ENCODE measurements around the gene RAPH1.
"Not testable (repeated sequence)": the region's sequence is repeated elsewhere in the genome, so short reads cannot be mapped to it uniquely, and the experiment has no call there.

RAPH1 gene

GRCh38 chr2:203431391-203432185 lies 103.5 kb downstream of the RAPH1 start:
- DNase-seq (ENCODE audit: low spot score), result no peak

GRCh38 chr2:203429643-203430042 lies 105.5 kb downstream of the RAPH1 start:
- not testable (repeated sequence) for DNase-seq (ENCODE audit: low spot score)

- peak; percentile 76 for DNase-seq (ENCODE audit: low spot score)
These were observed 108.0 kb downstream of the RAPH1 start for GRCh38 chr2:203427061-203427460.

- no peak for DNase-seq (ENCODE audit: low spot score)
These were observed 116.8 kb downstream of the RAPH1 start for GRCh38 chr2:203418271-203418670.

GRCh38 chr2:203413796-203414195 lies 121.3 kb downstream of the RAPH1 start:
- DNase-seq (ENCODE audit: low spot score), result no peak

- DNase-seq (ENCODE audit: low spot score), result no peak
These were observed 122.4 kb downstream of the RAPH1 start for GRCh38 chr2:203412546-203413331.

GRCh38 chr2:203407496-203407895 lies 127.6 kb downstream of the RAPH1 start:
- DNase-seq (ENCODE audit: low spot score), result no peak

GRCh38 chr2:203404996-203405395 lies 130.1 kb downstream of the RAPH1 start:
- DNase-seq (ENCODE audit: low spot score), result no peak

- peak; percentile 21 for DNase-seq (ENCODE audit: low spot score)
These were observed 134.1 kb downstream of the RAPH1 start for GRCh38 chr2:203400805-203401585.

GRCh38 chr2:203399031-203399430 lies 136.1 kb downstream of the RAPH1 start:
- DNase-seq (ENCODE audit: low spot score), result no peak

- DNase-seq (ENCODE audit: low spot score), result no peak
These were observed 138.4 kb downstream of the RAPH1 start for GRCh38 chr2:203396667-203397066.

GRCh38 chr2:203395858-203396257 lies 139.2 kb downstream of the RAPH1 start:
- DNase-seq (ENCODE audit: low spot score), result no peak

GRCh38 chr2:203394519-203395227 lies 140.4 kb downstream of the RAPH1 start:
- DNase-seq (ENCODE audit: low spot score), result no peak

GRCh38 chr2:203388153-203388552 lies 146.9 kb downstream of the RAPH1 start:
- DNase-seq (ENCODE audit: low spot score), result not testable (repeated sequence)

- no peak for DNase-seq (ENCODE audit: low spot score)
These were observed 152.1 kb downstream of the RAPH1 start for GRCh38 chr2:203383038-203383437.

GRCh38 chr2:203379156-203379555 lies 155.9 kb downstream of the RAPH1 start:
- DNase-seq (ENCODE audit: low spot score), result no peak

- no peak for DNase-seq (ENCODE audit: low spot score)
These were observed 158.9 kb downstream of the RAPH1 start for GRCh38 chr2:203376173-203376572.

GRCh38 chr2:203372706-203373105 lies 162.4 kb downstream of the RAPH1 start:
- not testable (repeated sequence) for DNase-seq (ENCODE audit: low spot score)

- DNase-seq (ENCODE audit: low spot score), result no peak
These were observed 168.2 kb downstream of the RAPH1 start for GRCh38 chr2:203366639-203367466.

- DNase-seq (ENCODE audit: low spot score), result no peak
These were observed 173.2 kb downstream of the RAPH1 start for GRCh38 chr2:203361922-203362321.

- DNase-seq (ENCODE audit: low spot score), result no peak
These were observed 173.6 kb downstream of the RAPH1 start for GRCh38 chr2:203361495-203361894.

All from kidney capillary endothelial cell (primary cell).